Bronchial epithelial cell (primary cell): ENCODE measurements around the gene SLX9. TPM values are rescaled to one million over a fixed set of nuclear protein-coding genes. Genes with fewer than 3 reads are reported as not detected.

Source experiments
- DNase-seq: peaks from one replicate; pipeline ENCODE4 v3.0.0-alpha.2; 2010; ENCODE audit warnings: low read depth
- FAIRE-seq: peaks from 2 replicates; lab custom pipeline; 2011; peaks lifted over from hg19 to GRCh38; lab: Jason Lieb, UNC
- H3K27me3 ChIP-seq: 2 replicates; pipeline ENCODE4 v1.5.1; 2011; ENCODE audit warnings: low read length; ENCODE audit not compliant: control insufficient read depth, insufficient read depth
- H3K36me3 ChIP-seq: 2 replicates; pipeline ENCODE4 v1.5.1; 2011; ENCODE audit warnings: low read length; ENCODE audit not compliant: control insufficient read depth, insufficient read depth
- H3K4me3 ChIP-seq: 2 replicates; pipeline ENCODE4 v1.5.1; 2011; ENCODE audit warnings: mild to moderate bottlenecking, low read depth, low read length, control low read depth
- total RNA-seq: library from RNA; depleted of rRNA; stranded (reverse); fragments of >200 nt; gene quantifications from 2 replicates; pipeline ENCODE4 v1.2.1, GENCODE V29; 2014
- TF ChIP-seq, protein P1 (sequence below): IDR thresholded peaks from 2 replicates; pipeline ENCODE4 v1.5.1; 2011; ENCODE audit warnings: mild to moderate bottlenecking, moderate library complexity, low read length, control low read depth, inconsistent platforms; ENCODE audit not compliant: insufficient read depth, severe bottlenecking

SLX9 gene
- total RNA-seq, 1 donor from 2014 or later = 34.0 TPM

DNA sequence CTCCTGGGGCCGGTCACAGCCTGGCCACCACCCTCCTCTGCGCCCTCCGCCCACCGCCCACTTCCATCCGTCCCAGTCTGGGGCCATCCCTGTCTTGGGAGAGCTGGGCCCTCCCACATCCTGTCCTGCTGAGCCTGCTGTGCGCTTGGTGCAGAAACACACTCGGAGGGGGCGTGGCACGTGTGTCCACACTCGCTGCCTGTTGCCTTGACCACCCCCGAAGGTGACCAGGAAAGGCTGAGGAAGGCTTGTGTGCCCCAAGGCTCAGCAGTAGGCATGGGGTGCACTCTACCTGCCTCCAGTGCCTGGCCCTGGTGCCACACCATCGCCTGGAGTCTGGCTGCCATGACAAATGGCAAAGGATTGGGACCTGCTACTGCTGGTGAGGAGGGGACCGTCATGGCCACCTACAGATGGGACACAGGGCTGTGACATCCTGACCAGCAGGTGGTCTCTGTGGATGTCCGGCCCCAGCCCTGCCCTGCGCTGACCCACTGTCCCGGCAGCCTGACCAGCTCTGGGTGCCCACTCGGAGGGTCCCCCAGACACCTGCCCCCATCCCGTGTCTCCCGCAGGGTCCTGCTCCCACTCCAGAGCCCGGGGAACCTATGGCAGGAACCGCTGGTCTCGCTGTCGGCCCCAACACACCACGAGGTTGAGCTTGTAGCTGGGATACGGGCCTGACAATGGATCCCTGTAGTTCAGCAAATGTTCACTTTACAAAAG lies 43.1 kb upstream of the SLX9 start:
- Histone ChIP-seq H3K36me3 (no peaks in the 10 kb centered on the region), H3K4me3 (no peak overlapping the region), H3K27me3 (no peaks in the 10 kb centered on the region)
- TF ChIP-seq, protein P1, sequence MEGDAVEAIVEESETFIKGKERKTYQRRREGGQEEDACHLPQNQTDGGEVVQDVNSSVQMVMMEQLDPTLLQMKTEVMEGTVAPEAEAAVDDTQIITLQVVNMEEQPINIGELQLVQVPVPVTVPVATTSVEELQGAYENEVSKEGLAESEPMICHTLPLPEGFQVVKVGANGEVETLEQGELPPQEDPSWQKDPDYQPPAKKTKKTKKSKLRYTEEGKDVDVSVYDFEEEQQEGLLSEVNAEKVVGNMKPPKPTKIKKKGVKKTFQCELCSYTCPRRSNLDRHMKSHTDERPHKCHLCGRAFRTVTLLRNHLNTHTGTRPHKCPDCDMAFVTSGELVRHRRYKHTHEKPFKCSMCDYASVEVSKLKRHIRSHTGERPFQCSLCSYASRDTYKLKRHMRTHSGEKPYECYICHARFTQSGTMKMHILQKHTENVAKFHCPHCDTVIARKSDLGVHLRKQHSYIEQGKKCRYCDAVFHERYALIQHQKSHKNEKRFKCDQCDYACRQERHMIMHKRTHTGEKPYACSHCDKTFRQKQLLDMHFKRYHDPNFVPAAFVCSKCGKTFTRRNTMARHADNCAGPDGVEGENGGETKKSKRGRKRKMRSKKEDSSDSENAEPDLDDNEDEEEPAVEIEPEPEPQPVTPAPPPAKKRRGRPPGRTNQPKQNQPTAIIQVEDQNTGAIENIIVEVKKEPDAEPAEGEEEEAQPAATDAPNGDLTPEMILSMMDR = no peak
- FAIRE-seq = no peak
- DNase-seq = no peak

DNA sequence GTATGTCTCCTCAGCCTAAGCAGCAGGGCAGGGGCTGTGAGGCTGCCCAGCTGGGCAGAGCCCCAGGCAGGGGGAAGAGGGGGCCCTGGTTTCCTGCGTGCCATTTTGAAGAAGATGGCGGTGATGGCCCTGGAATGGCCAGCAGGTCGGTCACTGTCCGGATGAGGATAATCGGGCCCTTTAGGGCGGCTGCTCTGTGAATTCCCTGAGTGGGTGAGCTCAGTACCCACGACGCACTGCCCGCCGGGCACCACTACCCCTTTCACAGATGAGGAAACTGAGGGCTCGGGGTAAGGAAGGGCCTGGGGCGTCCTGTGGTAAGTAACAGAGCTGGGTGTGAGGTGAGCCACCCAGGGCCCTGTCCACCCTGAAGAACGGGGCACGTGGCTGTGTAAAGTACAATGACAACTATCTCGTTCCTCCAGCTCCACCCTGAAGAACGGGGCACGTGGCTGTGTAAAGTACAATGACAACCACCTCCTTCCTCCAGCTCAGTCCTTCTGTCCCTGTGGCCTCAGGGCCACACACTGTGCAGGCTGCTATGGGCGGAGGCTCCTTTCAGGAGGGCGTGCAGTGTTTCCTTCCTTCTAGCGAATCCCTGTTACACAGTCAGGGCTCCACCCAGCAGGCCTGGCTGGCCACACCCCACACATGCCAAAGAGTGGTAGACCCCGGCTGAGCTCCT lies 42.4 kb upstream of the SLX9 start:
- FAIRE-seq = peak; percentile 55
- no peak for DNase-seq
- no peaks in the 10 kb centered on the region for H3K27me3 ChIP-seq

DNA sequence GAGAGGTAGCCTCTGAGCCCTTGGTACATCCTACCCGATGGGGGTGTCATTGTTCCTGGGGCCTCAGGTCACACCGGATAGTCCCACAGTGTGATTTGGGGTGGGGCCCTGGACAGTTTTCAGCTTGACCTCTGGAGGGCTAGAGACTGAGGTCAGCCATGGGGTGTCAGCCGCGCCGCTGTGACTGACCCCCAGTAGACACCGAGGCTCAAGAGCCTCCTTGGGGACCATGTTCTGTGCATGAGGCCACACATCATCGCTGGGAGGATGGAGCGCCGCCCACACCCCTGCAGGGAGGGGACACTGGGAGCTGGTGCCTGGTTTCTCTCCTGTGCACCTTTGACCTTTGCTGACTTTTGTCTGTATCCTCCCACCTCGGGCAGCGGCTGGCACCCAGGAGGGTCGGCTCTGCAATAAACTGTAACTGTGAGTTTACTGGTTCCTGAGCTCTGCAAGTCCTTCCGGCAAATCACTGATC lies 41.8 kb upstream of the SLX9 start:
- H3K27me3 ChIP-seq = no peaks in the 10 kb centered on the region
- DNase-seq (no peak), FAIRE-seq (peak; percentile 13)
- no peaks in the 10 kb centered on the region for H3K36me3 ChIP-seq
- TF ChIP-seq, protein P1 = no peak
- no peak overlapping the region for H3K4me3 ChIP-seq

More for the DNA sequence above, 42.4 kb upstream of the SLX9 start:
- TF ChIP-seq, protein P1 = no peak
- Histone ChIP-seq H3K4me3 (no peak overlapping the region), H3K36me3 (no peaks in the 10 kb centered on the region)

DNA sequence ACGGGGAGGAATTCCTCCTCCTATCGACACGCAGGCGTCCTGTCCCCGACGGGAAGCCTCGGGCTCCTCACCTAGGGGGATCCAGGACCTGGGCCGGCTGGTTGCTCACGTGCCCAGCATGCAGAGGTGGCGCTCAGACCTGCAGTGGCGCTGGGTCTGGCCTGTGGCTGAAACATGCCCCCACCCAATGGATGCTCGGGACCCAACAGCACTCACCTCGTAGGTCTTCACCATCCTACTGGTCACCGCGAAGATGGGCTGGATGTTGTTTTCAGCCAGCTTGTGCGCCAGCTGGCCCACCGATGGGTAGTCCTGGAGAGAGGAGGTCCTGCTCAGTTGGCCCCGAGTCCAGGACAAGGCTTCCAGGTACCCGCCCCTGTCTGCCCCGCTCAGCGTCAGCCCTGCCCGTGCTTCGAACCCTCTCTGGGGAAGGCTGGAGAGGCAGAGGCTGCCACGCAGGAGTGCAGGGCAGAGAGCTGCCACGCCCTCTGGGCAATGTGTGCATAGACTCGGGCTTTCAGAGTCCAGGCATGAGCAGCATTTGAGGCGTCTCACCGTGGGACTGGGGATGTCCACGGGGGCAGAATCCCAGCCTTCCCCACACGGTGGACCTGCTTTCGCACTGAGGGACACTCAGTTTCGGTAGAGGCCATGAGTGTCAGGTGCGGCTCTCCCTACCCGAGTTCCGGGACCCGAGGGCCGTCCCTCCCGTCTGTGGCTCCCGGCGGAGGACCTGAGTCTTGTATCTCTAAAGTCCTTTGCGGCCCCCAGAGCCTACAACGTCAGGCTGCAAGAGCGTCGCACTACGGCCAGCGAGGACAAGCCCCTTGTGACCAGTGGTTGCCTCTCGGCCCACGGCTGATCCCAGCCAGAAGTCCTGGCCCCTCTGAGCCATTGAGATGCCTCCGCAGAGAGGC lies 40.7 kb upstream of the SLX9 start:
- H3K27me3 ChIP-seq = no peaks in the 10 kb centered on the region
- FAIRE-seq = no peak
- TF ChIP-seq, protein P1 = no peak

DNA sequence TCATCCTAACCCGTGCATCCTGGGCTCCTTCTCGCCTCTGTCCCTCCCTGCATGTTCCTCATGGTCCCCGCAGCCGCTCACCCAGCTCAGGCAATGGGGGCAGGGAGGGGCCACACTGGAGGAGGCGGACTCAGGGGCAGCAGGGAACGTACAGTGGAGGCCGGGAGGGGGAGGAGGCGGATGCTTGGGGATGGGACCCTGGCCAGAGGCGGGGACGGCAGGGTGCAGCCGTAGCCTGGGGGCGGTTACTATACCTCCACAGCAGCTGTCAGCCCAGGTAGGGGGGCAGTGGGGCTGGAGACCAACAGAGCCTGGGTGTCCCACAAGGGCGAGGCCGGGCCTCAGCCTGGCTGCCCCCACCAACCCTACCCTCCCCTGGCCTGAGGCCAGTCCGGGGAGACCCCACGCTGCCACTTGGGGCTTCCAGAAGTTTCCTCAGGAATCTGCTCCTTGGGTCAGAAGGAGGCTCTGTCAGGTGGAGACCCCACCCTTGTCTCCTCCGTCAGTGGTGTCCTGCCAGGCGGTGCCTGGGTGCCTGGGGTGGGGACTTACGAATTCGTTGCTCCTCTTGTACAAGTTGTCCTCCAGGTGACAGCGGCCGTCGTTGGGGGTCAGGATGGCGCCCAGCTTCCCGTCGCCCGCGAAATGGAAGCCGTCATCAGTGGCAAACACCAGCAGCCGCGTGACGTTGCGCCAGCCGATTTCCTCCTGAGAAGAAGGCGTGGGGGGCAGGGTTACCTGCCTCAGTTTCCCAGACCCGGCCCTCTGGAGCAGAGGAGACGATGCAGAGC lies 39.9 kb upstream of the SLX9 start:
- FAIRE-seq (no peak), DNase-seq (no peak)
- Histone ChIP-seq H3K4me3 (no peak overlapping the region), H3K27me3 (no peaks in the 10 kb centered on the region), H3K36me3 (no peaks in the 10 kb centered on the region)
- TF ChIP-seq, protein P1 = no peak

More for the DNA sequence above, 40.7 kb upstream of the SLX9 start:
- Histone ChIP-seq H3K4me3 (no peak overlapping the region), H3K36me3 (no peaks in the 10 kb centered on the region)
- no peak for DNase-seq
